A549 treated with DMSO at 1 μM for 4 hours (cell line): ENCODE measurements around the gene ENTPD1. TPM values are rescaled to one million over a fixed set of nuclear protein-coding genes. Genes with fewer than 3 reads are reported as not detected.

ENCODE experiments used
- total RNA-seq: library from RNA; stranded (reverse); fragments of 200-300 nt; extraction: Qiagen RNA extraction; gene quantifications from 5 replicates; pipeline ENCODE4 v1.2.3, GENCODE V29; 2022; ENCODE audit warnings: low read depth

The ENTPD1 gene, protein sequence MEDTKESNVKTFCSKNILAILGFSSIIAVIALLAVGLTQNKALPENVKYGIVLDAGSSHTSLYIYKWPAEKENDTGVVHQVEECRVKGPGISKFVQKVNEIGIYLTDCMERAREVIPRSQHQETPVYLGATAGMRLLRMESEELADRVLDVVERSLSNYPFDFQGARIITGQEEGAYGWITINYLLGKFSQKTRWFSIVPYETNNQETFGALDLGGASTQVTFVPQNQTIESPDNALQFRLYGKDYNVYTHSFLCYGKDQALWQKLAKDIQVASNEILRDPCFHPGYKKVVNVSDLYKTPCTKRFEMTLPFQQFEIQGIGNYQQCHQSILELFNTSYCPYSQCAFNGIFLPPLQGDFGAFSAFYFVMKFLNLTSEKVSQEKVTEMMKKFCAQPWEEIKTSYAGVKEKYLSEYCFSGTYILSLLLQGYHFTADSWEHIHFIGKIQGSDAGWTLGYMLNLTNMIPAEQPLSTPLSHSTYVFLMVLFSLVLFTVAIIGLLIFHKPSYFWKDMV
- total RNA-seq, result 0.02 to 0.05 TPM (median 0.05 TPM) in 4 of 5 replicates, not detected in the other

DNA sequence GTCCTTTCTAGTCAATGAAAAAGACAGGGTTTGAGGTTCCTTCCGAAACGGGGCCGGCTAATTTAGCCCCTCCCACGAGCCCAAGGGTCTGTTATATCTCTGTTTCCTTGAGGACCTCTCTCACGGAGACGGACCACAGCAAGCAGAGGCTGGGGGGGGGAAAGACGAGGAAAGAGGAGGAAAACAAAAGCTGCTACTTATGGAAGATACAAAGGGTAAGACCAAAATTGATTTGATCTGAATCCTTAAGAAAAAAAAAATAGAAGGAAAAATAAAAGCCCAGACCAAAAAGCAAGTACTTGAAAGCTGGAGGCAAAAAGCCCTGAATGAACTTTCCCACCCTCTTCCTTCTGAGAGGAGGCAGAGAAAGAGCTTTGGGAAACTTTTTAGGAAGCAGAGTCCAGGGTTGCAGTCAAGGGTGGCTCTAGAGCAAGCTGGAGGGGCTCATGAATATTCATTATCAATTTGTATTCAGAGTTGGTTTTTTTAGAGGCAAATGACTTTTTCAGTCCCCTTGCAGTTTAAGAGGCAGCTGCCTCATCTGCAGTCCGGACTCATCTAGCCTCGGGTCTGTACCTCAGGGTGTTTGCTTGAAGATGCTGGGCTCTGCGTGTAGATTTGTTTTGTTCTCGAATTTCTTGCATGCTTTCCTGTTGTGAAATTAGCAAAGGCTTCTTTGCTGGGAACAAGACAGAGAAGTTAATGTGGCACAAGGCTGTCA, at the start of gene ENTPD1:
ENTPD1 (plus strand) TSS at position 123 of the 721 bp plus-strand sequence; CDS start at position 200, 77 bp downstream.

DNA sequence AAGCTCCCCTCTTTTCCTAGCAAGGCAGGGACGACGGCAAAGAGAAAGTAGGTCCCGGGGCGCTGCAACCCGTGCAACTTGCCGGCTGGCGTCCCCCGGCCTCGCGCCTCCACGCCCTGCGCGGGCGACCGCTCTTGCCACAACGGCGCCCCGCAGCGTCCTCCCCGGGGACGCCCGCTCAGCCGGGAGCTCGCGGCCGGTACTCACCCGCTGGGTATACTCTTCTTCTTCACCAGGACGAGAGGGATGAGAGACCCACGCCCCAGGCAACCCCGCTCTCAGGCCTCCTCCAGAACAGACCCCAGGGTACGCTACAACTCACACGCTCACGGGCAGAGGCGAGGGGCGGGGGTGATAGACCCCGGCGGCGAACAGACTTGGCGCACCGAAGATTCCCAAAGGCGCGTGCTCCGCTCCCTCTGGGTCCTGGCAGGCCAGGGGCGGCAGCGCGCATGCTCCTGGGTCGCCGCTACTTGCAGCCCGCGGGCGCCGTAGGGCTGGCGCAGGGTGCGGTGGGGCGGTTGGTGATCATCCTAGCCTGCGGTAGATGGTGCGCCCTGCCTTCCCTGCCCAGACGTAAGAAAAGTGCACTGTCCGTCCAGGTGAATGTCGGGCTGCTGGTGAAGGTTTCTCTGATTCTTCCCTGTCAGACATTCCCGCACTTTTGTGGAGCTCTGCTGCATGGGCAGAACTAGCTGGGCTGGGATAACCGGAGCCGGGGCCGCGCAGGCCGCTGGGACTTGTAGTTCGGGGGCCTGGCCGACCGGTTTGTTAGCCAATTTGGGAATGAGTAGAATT, 151.7 kb downstream of the ENTPD1 start, which contains the start of gene CC2D2B:
CC2D2B (plus strand) TSS at position 520 of the 798 bp plus-strand sequence. CDS start 3,349 bp downstream, outside the sequence.

Other genes starting within 250 kb of the ENTPD1 start
- 0.39 to 0.80 TPM (median 0.66 TPM) in 5 replicates for gene SORBS1, start 194.8 kb upstream of the ENTPD1 start, total RNA-seq
- 52.7 to 58.4 TPM (median 53.9 TPM) in 5 replicates for gene ALDH18A1, start 99.5 kb upstream of the ENTPD1 start, total RNA-seq
- 39.8 to 49.4 TPM (median 47.0 TPM) in 5 replicates for gene TCTN3, start 62.2 kb upstream of the ENTPD1 start, total RNA-seq
- gene CC2D2B, start 151.8 kb downstream of the ENTPD1 start, total RNA-seq, result 0.15 to 0.34 TPM (median 0.22 TPM) in 3 of 5 replicates, not detected in the others